ENCODE data around the gene MRPL33. TPM values are rescaled to one million over a fixed set of nuclear protein-coding genes. Genes with fewer than 3 reads are reported as not detected.

The MRPL33 gene
- total and polyA plus RNA-seq, 4 donors = 85.0 to 347 (median 184) TPM

GRCh38 chr2:27811768-27812167 lies 40.2 kb downstream of the MRPL33 start:
- H3K9me3 ChIP-seq (ENCODE audit: control insufficient read depth, low read length) = no peaks in the 10 kb centered on the region
- H3K27me3 ChIP-seq (ENCODE audit: control insufficient read depth in 1 of 2, insufficient read depth in 2 of 2, low read length in 1 of 2) = no peaks in the 10 kb centered on the region
- no peaks in the 10 kb centered on the region for H3K36me3 ChIP-seq (ENCODE audit: control insufficient read depth in 1 of 2, insufficient read depth in 2 of 2, low read length in 1 of 2)
- 96 to 97% methylated on average over 1 of the region's 1 CpG for WGBS, 2 donors
- no peak for ATAC-seq (ENCODE audit: low FRiP score)
- DNase-seq = no peak
- H3K4me1 ChIP-seq (ENCODE audit: control insufficient read depth in 1 of 2, insufficient read depth in 2 of 2, low read length in 2 of 2) = peaks cover 0 to 1% of the 10 kb centered on the region in 2 donors
- no peak overlapping the region for H3K27ac ChIP-seq (ENCODE audit: low read depth in 1 of 2, low read length in 2 of 2)
- no peak overlapping the region for H3K4me3 ChIP-seq (ENCODE audit: low read length in 2 of 2)
- intact Hi-C loops (cut with DNase I) = no loop called here

GRCh38 chr2:27814758-27815157 lies 43.2 kb downstream of the MRPL33 start:
- Histone ChIP-seq H3K27me3 (ENCODE audit: control insufficient read depth in 1 of 2, insufficient read depth in 2 of 2, low read length in 1 of 2) (no peaks in the 10 kb centered on the region), H3K27ac (ENCODE audit: low read depth in 1 of 2, low read length in 2 of 2) (no peak overlapping the region), H3K4me1 (ENCODE audit: control insufficient read depth in 1 of 2, insufficient read depth in 2 of 2, low read length in 2 of 2) (peaks cover 0 to 2% of the 10 kb centered on the region in 2 donors), H3K36me3 (ENCODE audit: control insufficient read depth in 1 of 2, insufficient read depth in 2 of 2, low read length in 1 of 2) (no peaks in the 10 kb centered on the region), H3K9me3 (ENCODE audit: control insufficient read depth, low read length) (no peaks in the 10 kb centered on the region), H3K4me3 (ENCODE audit: low read length in 2 of 2) (no peak overlapping the region)
- WGBS, 2 donors = 75 to 79% methylated on average over 1 of the region's 1 CpG
- intact Hi-C loops (cut with DNase I) = no loop called here
- no peak for ATAC-seq (ENCODE audit: low FRiP score)
- DNase-seq = no peak

- no peak for DNase-seq
- H3K4me3 ChIP-seq (ENCODE audit: low read length in 2 of 2) = no peak overlapping the region
- peaks cover 0 to 2% of the 10 kb centered on the region in 2 donors for H3K4me1 ChIP-seq (ENCODE audit: control insufficient read depth in 1 of 2, insufficient read depth in 2 of 2, low read length in 2 of 2)
- H3K27me3 ChIP-seq (ENCODE audit: control insufficient read depth in 1 of 2, insufficient read depth in 2 of 2, low read length in 1 of 2) = no peaks in the 10 kb centered on the region
- intact Hi-C loops (cut with DNase I) = no loop called here
- H3K9me3 ChIP-seq (ENCODE audit: control insufficient read depth, low read length) = no peaks in the 10 kb centered on the region
- H3K36me3 ChIP-seq (ENCODE audit: control insufficient read depth in 1 of 2, insufficient read depth in 2 of 2, low read length in 1 of 2) = no peaks in the 10 kb centered on the region
- 99 to 100% methylated on average over 4 of the region's 4 CpGs for WGBS, 2 donors
- ATAC-seq (ENCODE audit: low FRiP score) = no peak
- H3K27ac ChIP-seq (ENCODE audit: low read depth in 1 of 2, low read length in 2 of 2) = no peak overlapping the region
These were observed 44.4 kb downstream of the MRPL33 start for GRCh38 chr2:27815860-27816438.

GRCh38 chr2:27822049-27822448 lies 50.5 kb downstream of the MRPL33 start:
- WGBS, 2 donors = 86 to 95% methylated on average over 1 of the region's 1 CpG
- DNase-seq (no peak), ATAC-seq (ENCODE audit: low FRiP score) (no peak)
- Histone ChIP-seq H3K27me3 (ENCODE audit: control insufficient read depth in 1 of 2, insufficient read depth in 2 of 2, low read length in 1 of 2) (no peaks in the 10 kb centered on the region), H3K9me3 (ENCODE audit: control insufficient read depth, low read length) (no peaks in the 10 kb centered on the region), H3K36me3 (ENCODE audit: control insufficient read depth in 1 of 2, insufficient read depth in 2 of 2, low read length in 1 of 2) (no peaks in the 10 kb centered on the region), H3K4me3 (ENCODE audit: low read length in 2 of 2) (no peak overlapping the region), H3K4me1 (ENCODE audit: control insufficient read depth in 1 of 2, insufficient read depth in 2 of 2, low read length in 2 of 2) (peaks cover 0 to 2% of the 10 kb centered on the region in 2 donors), H3K27ac (ENCODE audit: low read depth in 1 of 2, low read length in 2 of 2) (no peak overlapping the region)
- intact Hi-C loops (cut with DNase I) = loop anchor here in 1 of 2 donors (10.0 kb wide), 1 partner anchor 63 kb away; no protein-coding TSS in a partner anchor

- Histone ChIP-seq H3K4me3 (ENCODE audit: low read length in 2 of 2) (peak overlapping the region; percentile 38 to 72), H3K4me1 (ENCODE audit: control insufficient read depth in 1 of 2, insufficient read depth in 2 of 2, low read length in 2 of 2) (peaks cover 0 to 2% of the 10 kb centered on the region in 2 donors), H3K9me3 (ENCODE audit: control insufficient read depth, low read length) (no peaks in the 10 kb centered on the region), H3K36me3 (ENCODE audit: control insufficient read depth in 1 of 2, insufficient read depth in 2 of 2, low read length in 1 of 2) (no peaks in the 10 kb centered on the region), H3K27ac (ENCODE audit: low read depth in 1 of 2, low read length in 2 of 2) (peak overlapping the region in 1 of 2 donors; percentile 48), H3K27me3 (ENCODE audit: control insufficient read depth in 1 of 2, insufficient read depth in 2 of 2, low read length in 1 of 2) (no peaks in the 10 kb centered on the region)
- DNase-seq = no peak
- no peak for ATAC-seq (ENCODE audit: low FRiP score)
- intact Hi-C loops (cut with DNase I) = loop anchor here in 1 of 2 donors (10.0 kb wide), 1 partner anchor 62 kb away; no protein-coding TSS in a partner anchor
- 7 to 8% methylated on average over 5 of the region's 5 CpGs for WGBS, 2 donors
These were observed 51.6 kb downstream of the MRPL33 start for GRCh38 chr2:27823135-27823534.

- H3K9me3 ChIP-seq (ENCODE audit: control insufficient read depth, low read length) = no peaks in the 10 kb centered on the region
- ATAC-seq (ENCODE audit: low FRiP score) (no peak), DNase-seq (no peak)
- peak overlapping the region; percentile 38 to 72 for H3K4me3 ChIP-seq (ENCODE audit: low read length in 2 of 2)
- 12 to 21% methylated on average over 5 of the region's 5 CpGs for WGBS, 2 donors
- H3K27ac ChIP-seq (ENCODE audit: low read depth in 1 of 2, low read length in 2 of 2) = no peak overlapping the region
- intact Hi-C loops (cut with DNase I) = loop anchor here in 1 of 2 donors (10.0 kb wide), 1 partner anchor 61 kb away; no protein-coding TSS in a partner anchor
- no peaks in the 10 kb centered on the region for H3K36me3 ChIP-seq (ENCODE audit: control insufficient read depth in 1 of 2, insufficient read depth in 2 of 2, low read length in 1 of 2)
- no peaks in the 10 kb centered on the region for H3K4me1 ChIP-seq (ENCODE audit: control insufficient read depth in 1 of 2, insufficient read depth in 2 of 2, low read length in 2 of 2)
- no peaks in the 10 kb centered on the region for H3K27me3 ChIP-seq (ENCODE audit: control insufficient read depth in 1 of 2, insufficient read depth in 2 of 2, low read length in 1 of 2)
These were observed 52.0 kb downstream of the MRPL33 start for GRCh38 chr2:27823569-27823968.

- Histone ChIP-seq H3K36me3 (ENCODE audit: control insufficient read depth in 1 of 2, insufficient read depth in 2 of 2, low read length in 1 of 2) (no peaks in the 10 kb centered on the region), H3K4me1 (ENCODE audit: control insufficient read depth in 1 of 2, insufficient read depth in 2 of 2, low read length in 2 of 2) (no peaks in the 10 kb centered on the region), H3K4me3 (ENCODE audit: low read length in 2 of 2) (no peak overlapping the region), H3K27ac (ENCODE audit: low read depth in 1 of 2, low read length in 2 of 2) (no peak overlapping the region), H3K27me3 (ENCODE audit: control insufficient read depth in 1 of 2, insufficient read depth in 2 of 2, low read length in 1 of 2) (no peaks in the 10 kb centered on the region), H3K9me3 (ENCODE audit: control insufficient read depth, low read length) (no peaks in the 10 kb centered on the region)
- WGBS, 2 donors = 97% methylated on average over 1 of the region's 1 CpG
- intact Hi-C loops (cut with DNase I) = loop anchor here in 1 of 2 donors (10.0 kb wide), 1 partner anchor 60 kb away; no protein-coding TSS in a partner anchor
- no peak for DNase-seq
- ATAC-seq (ENCODE audit: low FRiP score) = no peak
These were observed 52.9 kb downstream of the MRPL33 start for GRCh38 chr2:27824401-27824800.

GRCh38 chr2:27828305-27828704 lies 56.8 kb downstream of the MRPL33 start:
- DNase-seq (no peak), ATAC-seq (ENCODE audit: low FRiP score) (no peak)
- Histone ChIP-seq H3K9me3 (ENCODE audit: control insufficient read depth, low read length) (no peaks in the 10 kb centered on the region), H3K27ac (ENCODE audit: low read depth in 1 of 2, low read length in 2 of 2) (no peak overlapping the region), H3K4me1 (ENCODE audit: control insufficient read depth in 1 of 2, insufficient read depth in 2 of 2, low read length in 2 of 2) (no peaks in the 10 kb centered on the region), H3K4me3 (ENCODE audit: low read length in 2 of 2) (no peak overlapping the region), H3K36me3 (ENCODE audit: control insufficient read depth in 1 of 2, insufficient read depth in 2 of 2, low read length in 1 of 2) (no peaks in the 10 kb centered on the region), H3K27me3 (ENCODE audit: control insufficient read depth in 1 of 2, insufficient read depth in 2 of 2, low read length in 1 of 2) (no peaks in the 10 kb centered on the region)
- intact Hi-C loops (cut with DNase I) = loop anchor here in 1 of 2 donors (10.0 kb wide), 1 partner anchor 56 kb away; no protein-coding TSS in a partner anchor
- 81 to 87% methylated on average over 1 of the region's 1 CpG for WGBS, 2 donors
